HG03196 (cell line): ENCODE data around the gene PEX10.
"Not testable (repeated sequence)": the region's sequence is repeated elsewhere in the genome, so short reads cannot be mapped to it uniquely, and the experiment has no call there.

Experiments used
- ATAC-seq: cut with Tn5 transposase; IDR thresholded peaks from one replicate; pipeline ENCODE4 v1.9.1; 2021; ENCODE audit not compliant: unreplicated experiment

Gene PEX10

DNA sequence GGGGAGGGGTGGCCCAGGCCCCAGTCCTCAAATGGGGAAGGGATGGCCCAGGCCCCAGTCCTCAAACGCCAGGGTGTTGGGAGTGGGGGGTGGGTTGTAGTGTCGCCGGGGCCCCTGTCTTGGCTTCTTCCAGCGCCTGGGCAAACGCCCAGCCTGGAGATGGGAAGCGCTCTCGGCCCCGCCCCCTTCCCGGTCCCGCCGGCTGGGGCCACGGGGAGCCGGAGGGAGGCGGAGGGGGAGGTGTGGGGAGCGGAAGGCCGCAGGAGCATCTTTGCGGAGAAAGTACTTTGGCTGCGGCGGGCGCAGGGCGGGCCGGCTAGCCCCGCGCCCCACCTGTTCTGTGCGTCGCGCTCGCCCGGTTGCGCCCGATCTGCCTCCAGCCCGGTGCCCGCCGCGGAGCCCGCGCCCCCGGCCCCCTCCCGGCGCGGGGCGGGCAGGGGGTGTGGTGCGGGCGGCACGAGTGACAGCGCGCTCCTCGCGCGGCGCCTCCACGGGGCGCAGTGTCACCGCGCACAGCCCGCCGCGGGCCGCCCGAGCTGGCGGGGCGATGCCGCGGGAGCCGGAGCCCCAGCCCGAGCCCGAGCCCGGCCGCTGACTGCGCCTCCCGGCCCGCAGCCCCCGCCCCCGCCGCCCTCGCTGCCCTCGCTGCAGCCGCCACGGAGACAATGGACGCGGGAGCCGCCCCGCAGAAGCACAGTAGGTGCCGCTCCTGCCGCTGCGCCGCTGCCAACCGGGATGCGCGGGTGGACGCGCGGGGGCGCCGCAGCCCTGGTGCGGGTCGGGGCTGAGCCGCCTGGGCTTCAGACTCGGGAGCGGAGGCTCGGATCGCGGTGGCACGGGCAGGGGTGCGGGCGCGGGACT, 31.1 kb upstream of the PEX10 start:
- ATAC-seq: no peak

- ATAC-seq: no peak
Measured at GRCh38 chr1:2442661-2443060, 30.3 kb upstream of the PEX10 start.

- ATAC-seq: no peak
Measured at GRCh38 chr1:2441746-2442145, 29.4 kb upstream of the PEX10 start.

DNA sequence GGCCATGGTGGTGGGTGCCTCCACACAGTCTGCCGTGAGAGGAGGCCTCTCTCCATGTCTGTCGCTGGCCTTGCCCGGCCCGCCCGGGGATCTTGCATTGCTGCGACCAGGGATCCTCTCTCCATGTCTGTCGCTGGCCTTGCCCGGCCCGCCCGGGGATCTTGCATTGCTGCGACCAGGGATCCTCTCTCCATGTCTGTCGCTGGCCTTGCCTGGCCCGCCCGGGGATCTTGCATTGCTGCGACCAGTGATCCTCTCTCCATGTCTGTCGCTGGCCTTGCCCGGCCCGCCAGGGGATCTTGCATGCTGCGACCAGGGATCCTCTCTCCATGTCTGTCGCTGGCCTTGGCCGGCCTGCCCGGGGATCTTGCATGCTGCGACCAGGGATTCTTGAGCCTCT, 28.0 kb upstream of the PEX10 start:
- not testable (repeated sequence) for ATAC-seq

DNA sequence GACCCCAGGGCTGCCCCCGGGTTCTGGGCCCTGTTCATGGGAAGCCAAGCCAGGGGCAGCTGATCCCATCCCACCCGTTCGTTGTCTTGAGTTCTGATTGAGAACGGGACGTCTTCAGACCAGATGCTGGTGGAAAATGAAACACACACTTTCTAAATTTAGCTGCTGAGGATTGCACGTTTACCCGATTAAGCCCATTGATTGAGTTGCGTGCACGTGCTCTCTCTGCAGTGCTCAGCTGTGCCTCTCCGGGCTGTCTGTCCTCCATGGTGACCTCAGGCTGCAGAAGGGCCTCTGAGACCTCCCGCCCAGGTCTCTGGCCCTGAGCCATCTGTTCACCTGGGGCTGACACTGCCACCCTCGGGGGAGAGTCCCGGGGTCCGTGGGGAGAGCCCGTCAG, 27.0 kb upstream of the PEX10 start:
- ATAC-seq: no peak

GRCh38 chr1:2438641-2439040, 26.3 kb upstream of the PEX10 start:
- no peak for ATAC-seq

DNA sequence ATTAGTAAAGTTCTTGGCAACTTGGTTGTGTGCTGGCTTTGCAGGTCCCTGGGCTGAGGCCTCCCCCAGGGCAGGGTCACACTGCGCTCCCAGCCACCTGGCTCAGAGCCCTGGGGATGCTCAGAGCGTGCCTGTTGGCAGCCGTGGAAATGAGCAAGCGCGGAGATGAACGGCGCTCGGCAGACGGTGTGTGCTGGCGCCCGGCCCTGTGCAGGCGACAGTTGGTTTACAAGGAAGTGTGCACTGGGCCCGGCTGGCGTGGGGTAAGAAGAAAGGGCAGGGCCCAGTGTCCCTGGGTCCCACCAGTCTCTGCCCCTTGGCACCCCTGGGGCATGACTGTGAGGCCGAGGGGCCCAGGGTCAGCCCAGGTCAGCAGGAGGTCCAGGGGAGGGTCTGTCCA, 25.7 kb upstream of the PEX10 start:
- ATAC-seq: no peak

DNA sequence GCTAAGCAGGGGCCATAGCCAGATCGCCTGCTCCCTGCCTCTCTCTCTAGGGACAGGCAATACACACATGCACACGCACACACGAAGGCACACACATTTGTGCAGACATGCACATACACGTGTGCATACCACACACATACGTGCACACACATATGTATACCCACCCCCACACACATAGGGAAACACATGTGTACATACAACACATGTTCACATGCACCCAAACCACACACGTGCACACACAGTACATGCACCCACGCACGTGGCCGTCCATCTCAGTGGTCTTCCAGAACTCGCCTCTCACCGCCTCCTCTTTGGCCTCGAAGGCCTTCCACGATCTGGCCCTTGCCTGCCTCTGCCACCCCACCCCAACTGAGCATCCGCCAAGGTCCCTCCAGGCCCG, 25.3 kb upstream of the PEX10 start:
- ATAC-seq: no peak

DNA sequence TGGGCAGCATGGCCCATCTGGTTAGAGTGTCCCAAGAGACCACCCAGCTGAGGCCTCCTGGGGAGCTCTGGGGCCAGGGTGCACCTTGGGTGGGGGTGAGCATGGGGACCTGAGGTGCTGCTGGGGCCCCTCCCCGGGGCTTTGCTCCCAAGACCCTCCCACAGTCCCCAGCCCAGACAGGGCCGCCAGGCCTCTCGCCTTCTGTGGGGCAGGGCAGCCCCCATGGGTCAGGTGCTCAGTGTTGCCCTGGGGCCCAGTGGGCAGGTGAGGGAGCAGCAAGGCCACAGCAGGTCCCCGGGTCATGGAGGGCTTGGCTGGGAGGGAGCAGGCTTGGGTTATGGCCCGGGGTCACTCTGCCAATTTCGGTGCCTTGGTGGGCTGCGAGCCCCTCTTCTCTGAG, 24.5 kb upstream of the PEX10 start:
- ATAC-seq: no peak

- ATAC-seq: no peak
Measured at GRCh38 chr1:2435746-2436355, 23.5 kb upstream of the PEX10 start.

- ATAC-seq: no peak
Measured at GRCh38 chr1:2435091-2435490, 22.7 kb upstream of the PEX10 start.

DNA sequence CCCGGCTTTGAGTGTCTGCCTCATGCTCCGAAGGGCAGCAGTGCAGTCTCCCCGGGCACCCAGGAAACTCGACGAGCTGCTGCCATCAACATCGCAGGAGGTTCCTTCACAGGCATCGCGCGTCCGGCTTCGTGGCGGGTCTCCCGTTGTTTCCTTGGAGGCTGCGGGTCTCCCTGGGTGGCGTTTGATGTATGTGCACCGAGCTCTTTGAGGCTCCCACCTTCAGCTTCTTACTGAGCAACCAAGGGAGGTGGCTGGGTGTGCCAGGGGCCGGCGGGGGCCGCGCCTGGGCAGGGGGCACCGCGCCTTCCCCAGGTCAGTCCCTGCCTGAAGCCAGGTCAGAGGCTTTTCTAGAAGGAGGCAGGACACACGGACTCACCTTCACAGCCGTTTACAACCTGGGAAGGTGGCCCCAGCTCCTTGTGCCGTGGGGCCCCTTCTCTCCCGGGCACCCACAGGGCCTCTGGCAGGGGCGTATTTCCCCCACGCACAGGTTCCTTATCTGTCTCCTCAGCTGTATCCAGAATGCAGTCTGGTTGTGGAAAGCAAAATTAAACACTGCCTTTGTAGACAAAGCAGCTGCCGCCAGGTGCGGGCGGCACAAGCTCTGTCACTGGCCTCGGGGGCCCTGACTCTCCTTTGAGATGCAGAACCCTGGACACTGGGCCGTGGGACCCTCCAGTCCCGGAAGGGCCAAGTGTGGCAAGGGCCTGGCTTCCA, 21.7 kb upstream of the PEX10 start:
- ATAC-seq: no peak

- no peak for ATAC-seq
Measured at GRCh38 chr1:2433196-2433595, 20.8 kb upstream of the PEX10 start.

DNA sequence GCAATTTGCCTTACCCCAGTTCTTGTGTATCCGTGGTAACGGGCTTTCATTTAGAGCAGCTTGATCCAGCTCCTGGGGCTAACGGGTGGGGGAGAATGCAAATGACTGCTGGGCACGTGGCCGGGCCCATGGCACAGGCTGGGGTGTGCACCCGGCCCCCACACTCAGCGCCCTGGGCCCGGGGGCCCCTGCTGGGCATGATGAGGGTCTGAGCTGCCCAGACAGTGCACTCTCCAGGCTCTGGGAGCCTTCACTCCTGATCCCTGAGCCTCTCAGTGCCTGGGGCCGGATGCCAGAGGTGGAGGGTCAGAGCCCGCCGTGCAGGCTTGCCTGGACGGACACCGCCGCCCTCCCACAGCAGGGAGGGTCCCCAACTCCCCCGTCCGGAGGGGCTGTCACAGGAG, 20.1 kb upstream of the PEX10 start:
- ATAC-seq: no peak

DNA sequence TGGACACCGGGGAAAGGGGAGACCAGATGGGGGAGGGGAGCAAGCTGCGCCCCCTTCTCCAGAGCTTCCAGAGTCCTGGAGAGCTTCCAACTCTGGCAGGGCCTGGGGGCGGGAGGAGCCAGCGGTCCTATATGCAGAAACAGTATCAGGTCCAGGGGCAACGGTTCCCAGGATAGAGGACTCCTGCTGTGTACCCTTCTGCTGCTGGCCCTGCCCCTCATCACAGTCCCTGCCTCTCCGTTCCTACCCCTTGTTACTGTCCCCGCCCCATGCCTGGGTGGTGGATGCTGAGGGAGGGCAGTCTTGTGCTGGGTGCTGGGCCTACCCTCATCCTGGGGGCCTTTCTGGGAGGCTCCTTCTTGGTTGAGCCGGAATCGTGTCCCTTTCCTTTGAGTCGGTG, 19.2 kb upstream of the PEX10 start:
- ATAC-seq: no peak

DNA sequence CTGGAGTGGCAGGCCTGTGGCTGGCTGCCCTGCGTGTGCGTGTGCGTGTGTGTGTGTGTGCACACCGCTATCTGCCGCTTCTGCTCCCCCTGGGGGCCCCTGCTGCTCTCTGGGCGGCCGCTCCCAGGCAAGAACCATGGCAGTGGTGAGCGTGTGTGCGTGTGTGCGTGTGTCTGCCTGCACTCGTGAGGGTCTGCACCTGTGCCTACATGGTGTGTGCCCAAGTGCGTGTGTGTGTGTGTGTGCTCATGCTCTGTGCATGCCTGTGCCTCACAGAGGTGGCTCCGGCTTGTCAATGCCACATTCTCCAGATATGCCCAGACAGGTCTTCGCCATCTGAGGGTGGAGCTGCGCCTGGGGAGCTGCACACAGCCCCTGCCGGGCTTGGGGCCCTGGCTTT, 18.7 kb upstream of the PEX10 start:
- no peak for ATAC-seq

DNA sequence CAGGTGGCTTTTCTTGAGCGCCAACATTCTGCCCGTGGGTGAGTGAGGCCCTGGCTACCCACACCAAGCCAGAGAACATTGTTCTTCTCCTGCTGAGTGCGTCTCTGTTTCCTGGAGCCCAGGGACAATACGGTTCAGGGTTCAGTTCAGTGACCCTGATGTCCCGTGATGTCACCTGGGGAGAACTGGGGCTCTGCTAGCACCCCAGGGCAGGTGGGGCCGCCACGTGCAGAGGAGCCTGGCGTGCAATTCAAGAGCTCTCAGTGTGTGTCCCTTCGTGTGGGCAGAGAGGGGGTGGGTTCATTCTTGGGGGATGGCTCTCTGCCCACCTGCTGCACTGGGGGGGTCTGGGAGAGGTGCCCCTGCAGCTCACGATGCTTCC, 18.2 kb upstream of the PEX10 start:
- ATAC-seq: no peak

GRCh38 chr1:2429780-2430591, 17.6 kb upstream of the PEX10 start:
- ATAC-seq: no peak

DNA sequence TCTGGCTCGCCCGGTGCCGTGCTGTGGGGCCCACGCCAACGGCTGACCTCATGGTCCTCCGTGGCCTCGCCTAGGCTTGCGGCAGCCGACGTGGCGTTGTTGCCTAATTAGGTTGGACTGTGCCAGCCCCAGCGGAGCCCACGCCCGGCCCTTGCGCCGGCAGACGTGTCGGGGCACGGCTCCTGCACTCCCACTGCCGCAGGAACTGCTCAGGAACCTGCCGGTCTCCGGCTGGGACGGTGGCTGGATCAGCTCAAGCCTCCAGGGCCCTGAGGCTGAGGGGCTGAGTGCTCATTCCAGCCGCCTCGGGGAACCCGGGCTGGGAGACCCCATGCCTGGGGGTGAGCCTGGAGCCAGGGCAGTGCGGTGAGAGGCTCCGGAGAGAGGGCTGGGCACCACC, 16.1 kb upstream of the PEX10 start:
- ATAC-seq: no peak

GRCh38 chr1:2427976-2428375, 15.6 kb upstream of the PEX10 start:
- ATAC-seq: no peak

GRCh38 chr1:2427051-2427450, 14.7 kb upstream of the PEX10 start:
- no peak for ATAC-seq
